CD4-positive, alpha-beta T cell treated with Interleukin-1 beta for 1 hour (primary cell): Measurements from ENCODE around the gene ERBB3.
A peak's percentile ranks its signal among the peaks of the same experiment; 100 is the strongest.

ENCODE experiments used
- DNase-seq, 2 donors: peaks; one replicate each; pipeline ENCODE4 v3.0.0-alpha.2; 2020 to 2022

ERBB3 gene

GRCh38 chr12:56141946-56142784, 62.2 kb downstream of the ERBB3 start:
- DNase-seq = no peak

GRCh38 chr12:56143217-56143616, 63.3 kb downstream of the ERBB3 start:
- DNase-seq = no peak

DNA sequence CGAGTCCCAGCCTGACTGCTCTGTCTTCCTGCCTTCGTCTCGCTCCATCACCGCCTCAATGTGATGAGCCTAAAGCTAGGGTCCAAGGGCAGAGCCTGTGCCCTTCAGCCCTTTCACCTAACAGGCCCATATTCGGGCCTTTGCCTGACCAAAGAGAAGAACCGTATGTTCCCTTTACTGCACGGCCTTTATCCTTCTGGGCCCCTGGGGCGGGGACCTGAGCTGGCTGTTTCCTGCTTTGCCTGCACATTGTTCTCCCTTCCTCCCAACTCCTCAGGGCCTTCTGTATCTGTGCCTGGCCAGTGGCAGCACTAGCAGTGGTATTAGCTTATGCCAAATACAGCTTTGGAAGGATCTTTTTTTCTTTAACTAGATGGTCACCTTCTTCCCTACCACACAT, 63.9 kb downstream of the ERBB3 start:
- DNase-seq = no peak

GRCh38 chr12:56145217-56145616, 65.3 kb downstream of the ERBB3 start:
- no peak for DNase-seq

- DNase-seq = no peak
Measured at GRCh38 chr12:56146492-56147460, 66.8 kb downstream of the ERBB3 start.

DNA sequence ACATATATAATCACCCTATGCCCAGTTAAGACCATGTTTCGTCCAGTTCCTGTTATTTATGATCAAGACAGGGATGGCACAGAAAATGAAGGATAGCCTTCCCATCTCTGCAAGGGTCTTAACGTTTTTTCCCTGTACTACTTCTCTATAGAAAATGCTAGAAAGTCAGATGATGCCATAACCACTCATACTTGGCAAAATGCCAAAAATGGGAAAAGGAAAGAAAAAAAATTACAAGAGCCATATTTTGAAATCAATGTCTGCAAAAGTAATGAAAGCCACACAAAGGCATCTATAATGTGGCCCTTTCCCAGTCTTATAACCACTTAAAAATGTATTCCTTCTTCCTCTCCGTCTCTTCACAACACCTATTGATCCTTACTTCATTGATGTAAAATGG, 70.6 kb downstream of the ERBB3 start:
- DNase-seq = no peak

- peak; percentile 59 to 69 for DNase-seq
Measured at GRCh38 chr12:56151672-56152131, 71.7 kb downstream of the ERBB3 start.

DNA sequence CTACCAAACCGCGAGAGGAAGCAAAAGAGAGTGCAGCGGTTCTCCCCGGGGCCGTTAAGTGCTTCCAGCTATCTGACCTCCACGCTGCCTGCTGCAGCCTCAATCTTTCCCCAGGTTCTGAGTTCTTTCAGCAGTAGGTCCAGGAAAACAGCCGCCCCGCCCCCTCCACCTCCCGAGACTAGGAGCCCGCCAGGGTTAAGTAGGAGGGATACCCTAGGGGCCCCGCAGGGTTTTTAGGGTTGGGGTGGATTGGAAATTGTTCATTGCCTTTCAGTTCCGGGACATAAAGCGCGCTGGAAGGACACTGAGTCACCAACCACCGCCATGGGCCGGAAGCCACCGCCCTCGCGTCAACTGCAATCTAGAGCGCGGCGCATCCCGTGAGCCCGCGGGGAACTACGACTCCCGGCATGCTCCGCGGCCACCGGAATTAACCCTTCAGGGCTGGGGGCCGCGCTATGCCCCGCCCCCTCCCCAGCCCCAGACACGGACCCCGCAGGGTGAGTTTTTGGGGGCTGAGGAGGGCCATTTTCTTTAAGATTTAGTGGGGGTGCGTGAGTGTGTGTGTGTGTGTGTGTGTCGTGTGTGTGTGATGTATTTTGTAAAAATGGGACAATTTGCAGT, 72.3 kb downstream of the ERBB3 start, which contains the start of gene MYL6B:
TSS of gene MYL6B (plus strand) at position 456 of the 624 bp plus-strand sequence. CDS start 1,332 bp downstream, outside the sequence.
- DNase-seq = peak; percentile 89 to 90
